HG03565 (cell line): ENCODE results near the gene SNX13.
A peak's percentile ranks its signal among the peaks of the same experiment; 100 is the strongest.
"Not testable (repeated sequence)": the region's sequence is repeated elsewhere in the genome, so short reads cannot be mapped to it uniquely, and the experiment has no call there.

Experiments
- ATAC-seq: cut with Tn5 transposase; IDR thresholded peaks from one replicate; pipeline ENCODE4 v1.9.1; 2021; ENCODE audit warnings: mild to moderate bottlenecking, moderate library complexity; ENCODE audit not compliant: unreplicated experiment

The SNX13 gene

DNA sequence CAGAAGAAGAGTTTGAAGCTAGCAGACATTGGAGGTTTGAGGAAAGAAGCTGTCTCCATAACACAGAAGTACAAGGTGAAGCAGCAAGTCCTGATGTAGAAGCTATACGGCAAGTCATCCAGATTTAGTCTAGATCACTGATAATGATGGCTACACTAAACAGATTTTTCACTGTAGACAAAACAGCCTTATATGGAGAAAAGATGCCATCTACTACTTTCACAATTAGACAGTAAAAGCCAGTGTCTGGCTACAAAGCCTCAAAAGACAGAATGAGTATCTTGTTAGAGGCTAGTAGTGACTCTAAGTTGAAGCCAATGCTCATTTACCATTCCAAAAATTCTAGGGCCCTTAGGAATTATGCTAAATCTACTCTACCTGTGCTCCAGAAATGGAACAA, 85.1 kb downstream of the SNX13 start:
- peak; percentile 41 for ATAC-seq

DNA sequence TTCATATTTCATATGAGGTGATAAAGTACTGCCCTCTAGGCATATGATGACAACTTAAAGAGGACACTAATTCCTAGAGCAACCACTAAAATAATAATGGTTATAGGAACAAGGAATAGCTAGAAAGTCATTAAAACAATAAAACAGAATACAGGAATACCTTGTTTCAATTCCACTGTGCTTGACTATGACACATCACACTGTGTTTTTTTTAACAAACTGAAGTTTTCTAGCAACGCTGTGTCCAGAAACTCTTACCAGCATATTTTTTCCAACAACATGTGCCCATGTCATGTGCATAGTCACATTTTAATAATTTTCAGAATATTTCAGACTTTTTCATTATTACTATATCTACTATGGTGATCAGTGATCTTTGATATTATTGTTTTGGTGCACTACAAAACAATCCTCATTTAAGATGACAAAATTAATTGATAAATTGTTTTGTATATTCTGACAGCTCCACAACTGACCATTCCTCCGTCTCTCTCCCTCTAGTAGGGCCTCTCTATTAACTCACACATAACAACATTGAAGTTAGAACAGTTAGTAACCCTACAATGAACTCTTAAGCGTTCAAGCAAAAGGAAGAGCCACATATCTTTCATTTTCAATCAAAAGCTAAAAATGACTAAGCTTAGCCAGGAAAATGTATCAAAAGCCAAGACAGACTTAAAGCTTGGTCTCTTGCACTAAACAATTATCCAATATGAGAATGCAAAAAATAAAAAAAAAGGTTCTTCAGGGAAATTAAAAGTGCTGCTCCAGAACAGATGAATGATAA, 85.8 kb downstream of the SNX13 start:
- no peak for ATAC-seq

DNA sequence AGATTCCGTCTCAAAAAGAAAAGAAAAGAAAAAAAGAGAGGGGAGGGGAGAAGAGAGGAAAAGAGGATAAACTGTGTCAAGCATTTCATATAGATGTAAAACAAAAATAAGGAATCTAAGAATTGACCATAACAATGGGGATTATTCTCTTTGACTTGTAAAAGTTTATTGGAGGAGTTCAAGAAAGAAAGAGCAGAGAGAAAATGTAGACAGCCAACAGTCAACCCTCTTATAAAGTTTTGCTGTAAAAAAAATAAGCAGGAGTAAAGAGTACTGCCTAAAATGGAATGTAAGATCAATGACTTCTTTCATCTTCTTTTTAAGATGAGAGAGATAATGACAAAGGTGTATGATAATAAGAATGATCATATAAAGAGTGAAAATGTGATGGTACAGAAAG, 87.9 kb downstream of the SNX13 start:
- no peak for ATAC-seq

DNA sequence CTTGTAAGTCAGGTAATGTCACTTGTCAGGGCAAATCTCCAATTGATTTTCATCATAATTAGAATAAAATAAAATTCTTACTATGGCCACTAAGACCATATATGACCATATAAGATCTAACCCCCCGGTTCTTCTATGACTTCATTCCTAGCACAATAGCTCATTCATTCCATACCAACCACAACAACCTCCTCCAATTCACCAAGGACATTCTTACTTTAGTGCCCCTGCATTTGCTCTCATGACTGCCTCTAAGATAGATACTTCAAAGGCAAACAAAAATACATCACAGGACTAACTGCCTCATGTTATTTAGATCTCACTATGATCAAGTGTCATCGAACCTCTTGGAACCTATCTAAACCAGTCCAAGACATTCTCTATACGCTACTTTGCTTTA, 90.8 kb downstream of the SNX13 start:
- ATAC-seq: no peak

DNA sequence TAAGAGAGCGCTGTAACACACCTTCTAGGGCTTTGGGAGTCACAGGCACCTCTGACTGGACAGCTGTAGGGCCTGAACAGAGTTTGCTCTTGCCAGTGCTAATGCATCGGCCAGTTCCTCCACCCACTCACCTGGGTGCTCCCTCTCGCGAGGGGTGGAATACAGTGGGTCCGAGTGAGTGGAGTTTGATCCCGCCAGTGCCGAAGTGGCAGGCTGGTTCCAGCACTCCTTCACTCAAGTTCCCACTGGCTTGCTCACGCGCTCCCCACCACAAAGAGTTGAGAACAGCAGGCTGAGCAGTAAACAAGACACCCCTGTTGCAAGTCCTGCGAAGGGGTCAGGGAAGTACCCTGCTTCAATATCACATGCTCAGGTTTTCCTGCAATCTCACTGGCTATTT, 91.8 kb downstream of the SNX13 start:
- ATAC-seq: no peak

DNA sequence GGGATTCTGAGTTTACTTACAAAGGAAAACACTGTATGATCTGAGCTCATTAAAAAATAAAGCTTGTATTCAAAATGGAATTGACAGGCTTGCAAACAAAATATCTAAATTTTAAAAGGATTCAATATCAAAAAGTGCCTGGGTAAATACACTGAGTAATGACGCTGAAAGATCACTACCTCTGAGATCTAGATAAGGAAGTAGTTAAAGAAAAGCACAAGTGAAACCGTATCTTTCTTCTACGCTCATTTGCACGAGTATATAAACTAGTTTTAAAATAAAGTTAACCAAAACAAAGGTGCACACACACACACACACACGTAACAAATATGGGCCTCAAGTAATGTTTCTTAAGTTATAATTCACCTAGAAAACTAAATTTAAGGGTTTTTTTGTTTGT, 93.4 kb downstream of the SNX13 start:
- no peak for ATAC-seq

DNA sequence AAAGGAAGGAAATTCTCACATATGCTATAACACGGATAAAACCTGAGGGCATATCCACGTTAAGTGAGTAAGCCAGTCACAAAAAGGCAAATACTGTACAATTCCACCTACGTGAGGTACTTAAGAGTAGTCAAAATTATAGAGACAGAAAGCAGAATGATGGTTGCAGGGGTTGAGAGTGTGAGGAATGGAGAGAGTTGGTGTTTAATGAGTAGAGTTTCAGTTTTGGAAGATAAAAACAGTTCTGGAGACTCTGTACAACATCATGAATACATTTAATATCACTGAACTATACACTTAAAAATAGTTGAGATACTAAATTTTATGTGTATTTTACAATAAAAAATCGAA, 95.1 kb downstream of the SNX13 start:
- no peak for ATAC-seq

DNA sequence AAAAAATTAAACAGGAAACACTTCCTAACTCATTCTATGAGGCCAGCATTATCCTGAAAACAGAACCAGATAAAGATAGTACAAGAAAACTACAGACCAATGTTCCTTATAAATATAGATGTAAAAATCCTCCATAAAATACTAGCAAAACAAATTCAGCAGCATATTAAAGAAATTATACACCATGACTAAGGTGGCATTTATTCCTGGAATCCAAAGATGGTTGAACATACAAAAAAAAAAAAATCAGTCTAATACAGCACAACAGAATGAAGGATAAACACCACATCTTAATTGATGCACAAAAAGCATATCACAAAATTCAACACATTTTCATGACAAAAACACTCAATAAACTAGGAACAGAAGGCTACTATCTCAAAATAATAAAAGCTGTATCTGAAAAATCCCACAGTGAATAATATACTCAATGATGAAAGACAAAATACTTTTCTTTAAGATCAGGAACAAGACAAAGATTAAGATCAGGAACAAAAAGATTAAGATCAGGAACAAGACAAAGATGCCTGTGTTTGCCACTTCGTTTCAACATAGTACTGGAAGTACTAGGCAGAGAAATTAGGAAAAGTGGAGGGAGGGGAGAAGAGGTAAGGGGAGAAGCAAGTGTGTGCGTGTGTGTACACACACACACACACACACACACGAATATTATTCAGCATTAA, 95.6 kb downstream of the SNX13 start:
- ATAC-seq: no peak

DNA sequence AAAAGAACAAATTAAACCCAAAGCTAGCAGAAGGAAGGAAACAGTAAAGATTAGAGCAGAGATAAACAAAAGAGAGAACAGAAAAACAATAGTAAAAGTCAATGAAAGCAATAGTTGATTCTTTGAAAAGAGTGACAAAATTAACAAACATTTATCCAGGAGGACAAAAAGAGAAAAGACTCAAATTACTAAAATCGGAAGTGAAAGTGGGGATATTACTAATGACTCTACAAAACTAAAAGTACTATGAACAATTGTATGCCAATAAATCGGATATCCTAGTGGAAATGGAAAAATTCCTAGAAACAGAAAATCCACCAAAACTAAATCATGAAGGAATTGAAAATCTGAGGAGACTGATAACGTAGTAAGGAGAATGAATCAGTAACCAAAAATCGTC, 96.3 kb downstream of the SNX13 start:
- ATAC-seq: no peak

DNA sequence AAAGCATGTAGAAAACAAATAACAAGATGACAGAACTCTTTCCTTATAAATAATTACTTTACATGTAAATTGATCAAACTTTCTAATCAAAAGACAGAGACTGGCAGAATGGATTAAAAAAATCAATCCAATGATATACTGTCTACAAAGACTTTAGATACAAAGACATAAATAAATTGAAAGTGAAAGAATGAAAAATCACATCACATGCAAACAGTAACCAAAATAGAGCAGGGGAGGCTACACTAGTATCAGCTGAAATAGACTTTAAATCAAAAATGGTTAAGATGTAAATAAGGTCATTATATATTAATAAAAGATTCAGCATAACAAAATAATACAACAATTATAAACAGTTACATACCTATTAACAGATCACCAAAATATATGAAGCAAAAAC, 97.3 kb downstream of the SNX13 start:
- no peak for ATAC-seq

DNA sequence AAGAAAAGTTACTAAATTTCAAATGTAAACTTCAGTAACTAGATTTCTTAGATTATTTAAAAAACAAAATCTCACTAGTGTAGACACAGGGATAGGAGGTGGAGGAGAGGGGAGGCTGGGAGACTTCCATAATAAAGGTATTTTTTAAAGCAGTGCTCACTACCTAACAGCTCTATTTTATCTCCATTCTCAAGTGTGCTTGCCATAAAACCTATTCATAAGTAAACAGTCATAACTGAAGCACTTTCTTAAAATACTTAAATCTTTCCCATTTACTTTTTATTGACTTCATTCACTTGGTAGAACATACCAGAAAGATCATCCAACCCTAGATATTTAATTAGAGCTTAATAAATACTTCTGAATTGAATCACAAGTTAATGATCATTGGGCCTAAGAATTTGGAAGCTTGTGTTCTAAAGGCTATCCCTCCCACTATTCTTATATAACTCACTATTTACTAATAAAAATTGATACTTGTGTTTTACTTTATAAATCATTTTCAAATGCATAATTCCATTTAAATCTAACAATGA, 107.4 kb downstream of the SNX13 start:
- ATAC-seq: no peak

DNA sequence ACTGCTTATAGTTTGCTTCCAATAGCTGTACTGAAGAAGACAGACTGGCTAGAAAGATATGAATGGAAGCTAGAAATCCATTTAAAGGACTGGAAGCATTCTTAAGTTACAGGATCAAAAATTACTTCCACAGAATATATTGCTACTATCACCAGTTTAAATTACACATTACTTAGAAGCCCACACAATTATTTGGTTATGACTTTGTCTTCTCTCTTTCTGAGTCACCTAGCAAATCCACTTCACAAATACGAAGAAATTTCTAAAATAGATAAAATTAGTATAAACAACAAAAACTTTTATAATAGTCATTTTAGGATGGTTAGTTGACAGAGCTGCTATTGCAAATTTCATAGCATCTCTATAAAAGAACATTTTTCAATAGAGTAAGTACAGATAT, 108.1 kb downstream of the SNX13 start:
- ATAC-seq: no peak

DNA sequence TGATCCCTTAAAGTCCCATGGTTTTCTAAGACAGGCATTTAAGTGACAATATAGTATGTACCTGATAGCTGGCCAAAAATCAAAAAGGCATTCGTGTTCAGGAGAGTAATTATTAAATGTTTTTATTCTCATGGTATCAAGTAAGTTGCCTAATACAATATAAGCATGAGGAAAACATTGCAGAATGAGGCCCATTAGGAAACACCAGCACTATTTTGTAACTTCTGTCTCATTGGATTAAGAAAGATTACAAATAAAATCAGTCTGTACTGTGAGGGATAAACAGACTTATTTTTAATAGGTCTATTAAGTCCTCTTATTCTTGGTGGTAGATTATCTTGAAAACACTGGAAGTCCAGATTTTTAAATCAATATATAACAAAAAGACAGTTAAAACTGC, 110.1 kb downstream of the SNX13 start:
- ATAC-seq: no peak

DNA sequence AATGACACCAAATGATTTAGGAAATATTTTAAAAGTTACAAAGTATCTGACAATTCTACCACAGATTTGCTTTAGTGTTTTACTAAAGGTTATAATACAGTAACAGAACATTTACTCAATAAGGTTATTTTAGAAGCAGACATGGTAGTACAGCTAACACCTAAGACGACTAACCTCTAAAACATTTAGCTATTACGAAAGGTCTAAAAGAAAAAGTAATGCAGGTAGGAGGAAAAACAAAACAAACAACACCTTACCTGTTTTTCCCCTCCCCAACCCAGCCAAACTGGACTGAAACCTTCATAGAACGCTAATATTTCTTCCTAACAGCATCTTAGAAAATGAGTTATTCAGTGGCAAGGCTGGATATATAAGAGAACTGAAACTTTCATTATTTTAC, 111.3 kb downstream of the SNX13 start:
- ATAC-seq: no peak

DNA sequence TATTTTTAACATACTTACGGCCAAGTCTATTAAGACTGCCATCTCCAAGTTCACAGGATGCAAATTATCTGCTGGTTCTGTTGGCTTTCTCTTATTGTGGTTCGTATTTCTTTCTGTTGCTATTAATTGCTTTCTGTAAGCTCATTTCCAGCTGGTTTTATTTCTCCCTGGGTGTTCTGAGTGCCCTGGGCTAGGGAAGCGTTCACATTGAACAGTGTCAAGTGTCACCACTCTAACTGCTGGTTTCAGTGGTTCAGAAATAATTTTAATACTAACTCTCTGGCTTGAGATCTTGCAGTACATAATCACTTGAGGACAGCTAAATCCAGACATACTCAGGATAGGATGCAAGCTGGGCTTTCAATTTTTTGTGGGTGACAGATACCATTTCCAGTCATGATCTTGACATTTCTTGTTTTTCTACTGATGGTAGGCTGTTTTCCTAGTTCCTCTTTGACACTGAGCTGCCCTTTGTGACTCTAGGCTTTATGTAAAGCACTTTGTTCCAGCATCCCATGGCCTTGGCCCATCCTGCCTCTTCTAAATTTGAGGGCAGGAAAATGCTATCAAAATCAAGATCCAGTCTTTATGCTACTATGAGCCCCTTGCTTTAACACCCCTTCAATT, 117.6 kb downstream of the SNX13 start:
- no peak for ATAC-seq

DNA sequence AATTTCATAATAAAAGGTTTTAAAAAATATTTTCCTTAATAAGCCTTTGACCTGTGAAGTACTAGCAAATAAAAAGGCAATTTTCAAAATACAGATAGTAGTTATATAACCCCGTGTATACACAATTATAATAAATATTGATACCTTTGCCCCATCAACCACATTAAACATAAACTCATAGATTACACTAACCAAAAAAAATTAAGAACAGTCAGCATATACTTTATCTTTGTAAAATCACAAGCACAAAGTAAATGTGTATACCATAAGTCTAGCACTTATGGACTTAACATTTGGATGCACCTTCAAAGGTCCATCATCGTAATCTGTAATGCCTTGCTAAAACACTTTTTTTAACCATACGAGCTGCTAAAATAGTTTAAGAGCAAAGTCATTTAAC, 123.4 kb downstream of the SNX13 start:
- no peak for ATAC-seq

DNA sequence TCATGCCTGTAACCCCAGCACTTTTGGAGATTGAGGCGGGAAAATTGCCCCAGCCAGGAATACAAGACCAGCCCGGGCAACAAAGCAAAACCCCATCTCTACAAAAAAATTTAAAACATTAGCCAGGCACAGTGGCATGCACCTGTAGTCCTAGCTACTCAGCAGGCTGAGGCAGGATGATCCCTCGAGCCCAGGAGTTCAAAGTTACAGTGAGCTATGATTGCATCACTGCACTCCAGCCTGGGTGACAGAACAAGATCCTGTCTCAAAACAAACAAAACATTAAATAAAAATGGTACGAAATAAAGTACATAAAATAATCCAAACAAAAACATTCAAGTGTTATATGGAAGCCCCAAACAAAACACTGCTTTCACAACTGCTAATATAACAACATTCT, 125.0 kb downstream of the SNX13 start:
- no peak for ATAC-seq

DNA sequence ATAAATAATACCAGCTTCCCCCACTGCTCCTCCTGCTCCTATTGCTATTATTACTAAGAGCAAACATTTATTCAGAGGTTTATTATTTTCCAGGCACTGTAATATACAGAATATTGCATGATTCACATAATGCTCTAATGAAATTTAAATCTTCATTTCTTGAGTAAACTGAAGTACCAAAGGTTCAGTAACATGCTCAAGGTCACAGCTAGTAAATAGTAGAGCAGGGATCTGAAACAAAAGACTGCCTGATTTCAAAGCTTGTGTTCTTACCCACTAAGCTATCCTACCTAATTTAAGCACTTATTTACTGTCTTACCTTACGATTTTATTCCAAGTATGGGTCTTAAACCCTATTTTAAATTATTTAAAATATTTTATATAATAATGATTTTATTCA, 126.2 kb downstream of the SNX13 start:
- ATAC-seq: no peak

DNA sequence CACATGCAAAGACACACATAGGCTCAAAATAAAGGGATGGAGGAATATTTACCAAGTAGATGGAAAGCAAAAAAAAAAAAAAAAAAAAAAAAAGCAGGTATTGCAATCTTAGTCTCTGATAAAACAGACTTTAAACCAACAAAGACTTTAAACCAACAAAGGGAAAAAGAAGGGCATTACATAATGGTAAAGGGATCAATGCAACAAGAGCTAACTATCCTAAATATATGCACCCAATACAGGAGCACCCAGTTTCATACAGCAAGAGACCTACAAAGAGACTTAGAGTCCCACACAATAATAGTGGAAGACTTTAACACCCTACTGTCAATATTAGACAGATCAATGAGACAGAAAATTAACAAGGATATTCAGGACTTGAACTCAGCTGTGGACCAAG, 131.1 kb downstream of the SNX13 start:
- not testable (repeated sequence) for ATAC-seq

DNA sequence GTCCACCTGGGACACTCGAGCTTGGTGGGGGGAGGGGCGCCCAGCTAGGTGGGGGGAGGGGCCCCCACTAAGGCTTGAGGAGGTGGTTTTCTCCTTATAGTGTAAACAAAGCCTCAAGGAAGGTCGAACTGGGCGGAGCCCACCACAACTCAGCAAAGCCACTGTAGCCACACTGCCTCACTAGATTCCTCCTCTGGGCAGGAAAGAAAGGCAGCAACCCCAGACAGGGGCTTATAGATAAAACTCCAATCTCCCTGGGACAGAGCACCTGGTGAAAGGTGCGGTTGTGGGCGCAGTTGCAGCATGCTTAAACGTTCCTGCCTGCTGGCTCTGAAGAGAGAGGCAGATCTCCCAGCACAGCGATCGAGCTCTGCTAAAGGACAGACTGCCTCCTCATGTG, 133.1 kb downstream of the SNX13 start:
- ATAC-seq: no peak

DNA sequence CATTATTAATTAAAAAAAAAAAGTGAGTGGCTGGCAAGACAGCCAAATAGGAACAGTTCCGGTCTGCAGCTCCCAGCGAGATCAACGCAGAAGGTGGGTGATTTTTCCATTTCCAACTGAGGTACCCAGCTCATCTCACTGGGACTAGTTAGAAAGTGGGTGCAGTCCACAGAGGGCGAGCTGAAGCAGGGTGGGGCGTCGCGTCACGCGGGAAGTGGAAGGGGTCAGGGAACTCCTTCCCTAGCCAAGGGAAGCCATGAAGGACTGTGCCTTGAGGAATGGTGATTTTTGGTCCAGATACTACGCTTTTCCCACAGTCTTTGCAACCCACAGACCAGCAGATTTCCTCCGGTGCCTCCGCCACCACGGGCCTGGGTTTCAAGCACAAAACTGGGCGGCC, 133.7 kb downstream of the SNX13 start:
- no peak for ATAC-seq

DNA sequence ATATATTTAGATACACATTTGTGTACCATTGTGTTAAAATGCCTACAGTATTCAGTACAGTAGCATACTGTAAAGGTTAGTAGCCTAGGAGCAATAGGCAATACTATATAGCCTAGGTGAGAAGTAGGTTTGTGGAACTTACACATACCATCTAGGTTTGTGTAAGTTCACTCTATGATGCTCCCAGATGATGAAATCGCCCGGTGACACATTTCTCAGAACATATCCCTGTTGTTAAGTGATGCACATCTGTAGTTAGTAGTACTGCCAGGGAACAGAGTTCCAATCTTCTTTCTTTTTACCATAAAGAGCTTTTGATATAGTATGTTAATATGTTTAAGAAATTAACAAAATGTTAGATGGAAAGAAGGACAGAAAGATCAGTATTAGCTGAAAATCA, 138.2 kb downstream of the SNX13 start:
- no peak for ATAC-seq
